HuH-7 (cell line): ENCODE measurements around the gene PDIA5.

Experiments used
- DNase-seq: peaks from one replicate; pipeline ENCODE4 v3.0.0; 2011; ENCODE audit warnings: low spot score

PDIA5 gene

DNA sequence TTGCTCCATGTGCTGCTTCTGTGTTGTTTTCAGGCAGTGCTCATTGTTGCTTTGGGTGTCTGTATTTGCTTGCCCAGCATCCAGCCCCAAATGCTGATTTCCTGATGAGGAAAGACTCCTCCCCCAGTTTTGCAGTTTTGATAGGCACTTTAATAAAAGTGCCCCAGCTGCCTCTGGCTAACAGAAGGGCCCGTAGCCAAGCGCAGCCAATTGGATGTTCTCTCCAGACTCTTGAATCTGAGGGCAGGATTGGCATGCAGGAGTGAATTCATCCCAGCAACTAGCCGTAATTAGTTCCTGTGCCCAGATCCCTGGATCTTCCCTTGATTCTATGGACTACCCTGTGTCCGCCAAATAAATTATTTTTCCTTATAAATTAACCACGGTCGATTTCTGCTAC is 24.4 kb upstream of the PDIA5 start:
- DNase-seq, result no peak

GRCh38 chr3:123044981-123045763 is 21.7 kb upstream of the PDIA5 start:
- DNase-seq, result no peak

- no peak for DNase-seq
These were observed 20.4 kb upstream of the PDIA5 start for GRCh38 chr3:123046262-123047061.

DNA sequence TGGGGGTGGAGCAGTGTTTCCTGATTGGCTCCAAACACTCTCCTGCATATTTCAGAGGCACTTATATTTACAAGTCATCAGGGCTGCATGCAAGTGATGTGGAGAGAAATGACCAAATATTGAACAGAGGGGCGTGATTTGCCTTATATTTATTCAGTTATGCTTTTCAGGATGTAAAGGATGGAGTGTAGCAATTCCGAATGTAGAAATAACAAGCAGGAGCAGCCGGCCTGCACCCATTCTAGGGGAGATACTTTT is 19.8 kb upstream of the PDIA5 start:
- DNase-seq, result no peak

DNA sequence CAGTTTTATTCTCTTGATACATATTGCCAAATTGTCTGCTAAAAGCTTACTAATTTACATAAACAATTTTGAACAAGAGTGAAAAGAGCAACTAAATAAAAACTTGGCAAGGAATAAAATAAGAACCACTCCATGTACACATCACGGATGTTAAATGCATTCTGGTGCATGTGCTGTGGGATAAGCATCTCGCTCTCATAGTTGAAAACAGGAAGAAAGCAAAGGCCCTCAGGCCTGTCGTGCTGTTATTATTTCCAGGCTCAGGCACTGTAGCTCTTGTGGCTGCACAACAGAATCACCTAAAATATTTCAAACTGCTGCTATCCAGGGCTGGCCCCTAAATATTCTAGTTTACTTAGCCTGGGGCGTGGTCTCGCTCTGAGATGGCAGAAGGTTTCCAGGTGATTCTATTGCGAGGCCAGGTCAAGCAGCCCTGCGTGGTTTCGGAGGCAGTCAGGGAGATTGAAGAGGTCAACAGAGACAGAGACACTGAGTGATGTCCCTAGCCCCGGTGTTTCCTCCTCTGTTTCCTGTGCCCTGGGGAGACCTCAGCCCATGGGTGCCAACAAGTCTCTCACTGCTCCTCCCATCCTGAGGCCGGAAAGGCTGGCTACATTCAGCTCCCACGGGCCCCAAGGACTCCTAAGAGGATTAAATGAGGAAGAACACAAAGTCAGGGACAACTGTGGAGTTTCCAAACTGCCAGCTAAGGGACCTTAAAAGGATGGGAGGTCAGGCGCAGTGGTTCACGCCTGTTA is 18.2 kb upstream of the PDIA5 start:
- DNase-seq, result no peak

DNA sequence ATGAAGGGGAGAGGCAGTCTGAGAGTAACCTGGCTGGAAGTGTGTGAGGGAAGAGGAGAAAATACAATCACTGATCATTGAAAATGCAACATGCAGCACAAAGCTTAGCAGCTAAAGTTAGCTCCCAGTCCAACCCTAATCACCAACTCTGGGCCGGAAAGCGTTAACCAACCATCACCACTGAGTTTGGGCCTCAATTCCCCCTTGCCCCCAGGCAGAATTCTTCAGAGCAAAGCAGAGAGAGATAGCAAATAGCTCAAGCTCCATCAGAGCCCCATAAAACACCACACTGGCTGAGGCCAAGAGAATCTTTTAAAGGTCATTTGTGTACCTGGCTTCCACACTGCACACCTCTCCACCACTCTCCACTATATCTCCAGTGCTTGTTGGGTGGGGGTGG is 16.2 kb upstream of the PDIA5 start:
- no peak for DNase-seq

DNA sequence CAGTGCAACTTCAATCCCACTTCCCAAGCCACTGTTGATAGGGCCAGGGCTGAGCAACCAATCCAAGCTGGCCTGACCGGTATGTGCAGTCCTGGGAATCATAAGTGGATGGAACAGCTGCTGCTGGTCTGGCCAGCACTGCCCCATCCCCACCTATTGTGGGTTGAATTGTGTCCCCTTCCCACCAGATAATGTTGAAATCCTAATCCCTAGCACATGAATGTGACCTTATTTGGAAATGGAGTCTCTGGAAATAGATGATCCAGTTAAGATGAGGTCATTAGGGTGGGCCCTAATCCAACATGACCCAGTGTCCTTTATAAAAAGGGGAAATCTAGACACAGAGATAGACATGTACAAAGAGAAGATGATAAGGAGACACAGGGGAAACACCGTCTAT is 13.7 kb upstream of the PDIA5 start:
- DNase-seq, result no peak

DNA sequence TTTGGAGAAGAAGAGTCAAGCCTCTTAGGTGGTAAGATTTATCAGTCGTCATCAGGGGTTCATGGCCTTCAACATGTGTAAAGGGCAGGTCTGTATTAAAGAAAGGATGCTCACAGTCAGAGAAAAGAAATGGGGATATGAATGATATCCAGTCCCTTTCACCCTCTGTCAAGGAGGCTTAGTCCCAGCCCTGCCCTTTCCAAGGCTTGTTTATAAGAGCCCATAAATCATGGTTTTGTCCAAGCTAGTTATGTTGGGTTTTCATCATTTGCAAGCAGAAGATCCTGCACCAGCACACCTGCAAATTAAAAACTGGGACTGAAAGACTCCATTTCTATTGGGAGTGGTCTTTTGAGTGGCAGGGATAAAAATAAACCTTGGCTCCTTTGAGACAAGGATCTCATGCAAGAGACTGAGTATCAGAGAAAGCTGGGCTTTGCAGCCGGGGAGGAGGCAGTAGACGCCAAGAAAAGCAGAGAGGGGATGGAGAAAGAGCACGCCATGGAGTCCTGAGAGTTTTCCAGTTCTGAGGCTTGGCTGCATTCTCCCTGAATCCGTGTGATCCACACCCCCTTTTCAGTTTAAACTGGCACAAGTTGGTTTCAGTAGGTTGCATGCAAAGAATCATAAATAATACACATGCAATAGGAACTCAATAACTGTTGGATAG is 12.6 kb upstream of the PDIA5 start:
- no peak for DNase-seq

- DNase-seq, result no peak
These were observed 11.9 kb upstream of the PDIA5 start for GRCh38 chr3:123054931-123055330.

DNA sequence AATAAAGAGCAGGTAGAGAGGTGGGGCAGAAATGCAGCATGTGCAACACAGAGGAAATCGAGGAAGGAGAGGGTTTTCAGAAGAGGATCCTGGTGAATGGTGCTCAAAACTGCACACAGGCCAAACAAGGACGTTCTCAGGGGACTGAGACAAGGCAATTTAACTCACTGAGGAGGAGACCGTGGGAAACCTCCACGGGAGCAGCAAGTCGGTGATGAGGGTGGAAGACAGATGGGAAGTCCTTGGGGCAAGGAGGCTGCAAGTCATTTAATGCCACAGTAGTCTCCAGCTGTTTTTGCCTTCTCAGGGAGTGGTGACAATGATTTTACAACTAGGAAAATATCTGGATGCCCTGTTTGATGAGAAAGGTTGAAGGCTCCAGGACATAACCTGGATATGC is 11.5 kb upstream of the PDIA5 start:
- DNase-seq, result no peak

DNA sequence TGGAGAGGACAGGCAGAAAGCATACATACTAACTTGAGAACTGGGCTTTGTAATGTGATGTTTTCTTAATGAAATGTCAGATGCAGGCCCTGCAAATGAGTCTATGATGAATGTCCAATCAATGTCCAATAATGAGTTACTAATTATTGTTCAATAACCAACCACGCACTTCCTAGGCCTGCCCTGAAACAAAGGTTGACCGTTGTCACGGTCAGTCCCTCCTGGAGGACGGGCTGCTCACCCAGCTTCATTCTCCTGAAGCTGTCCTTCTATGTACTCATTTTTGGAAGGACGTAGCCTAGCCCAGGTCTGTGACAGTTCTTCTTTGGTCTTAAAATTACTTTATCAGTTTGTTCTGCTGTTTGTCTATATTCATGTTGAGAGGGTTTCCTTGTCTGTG is 8.3 kb upstream of the PDIA5 start:
- DNase-seq, result no peak

GRCh38 chr3:123060054-123060453 is 6.8 kb upstream of the PDIA5 start:
- no peak for DNase-seq

DNA sequence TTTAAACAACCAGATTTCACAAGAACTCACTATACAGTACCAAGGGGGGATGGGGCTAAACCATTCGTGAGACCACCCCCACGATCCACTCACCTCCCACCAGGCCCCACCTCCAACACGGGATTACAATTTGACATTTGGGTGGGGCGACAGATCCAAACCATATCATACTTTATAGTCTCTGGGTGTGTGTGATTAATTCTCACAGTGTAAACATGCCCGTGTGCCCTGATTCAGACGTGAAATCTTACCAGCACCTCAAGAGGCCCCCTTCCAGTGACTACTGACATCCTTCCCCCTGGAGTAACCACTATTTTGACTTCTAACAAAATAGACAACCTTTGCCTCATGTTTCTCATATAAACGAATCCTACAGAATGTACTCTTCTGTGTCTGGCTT is 5.0 kb upstream of the PDIA5 start:
- no peak for DNase-seq

DNA sequence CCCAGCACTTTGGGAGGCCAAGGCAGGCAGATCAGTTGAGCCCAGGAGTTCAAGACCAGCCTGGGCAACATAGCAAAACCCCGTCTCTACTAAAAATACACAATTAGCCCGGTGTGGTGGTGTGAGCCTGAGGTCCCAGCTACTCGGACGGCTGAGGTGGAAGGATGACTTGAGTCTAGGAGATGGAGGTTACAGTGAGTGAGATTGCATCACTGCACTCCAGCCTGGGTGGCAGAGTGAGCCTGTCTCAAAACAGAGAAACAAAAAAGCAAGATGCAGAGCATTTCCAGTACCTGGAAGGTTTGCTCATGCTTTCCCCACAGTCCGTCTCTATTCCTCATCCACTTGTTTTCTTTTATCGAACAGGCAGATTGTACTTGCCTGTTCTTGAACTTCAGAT is 3.8 kb upstream of the PDIA5 start:
- no peak for DNase-seq

DNA sequence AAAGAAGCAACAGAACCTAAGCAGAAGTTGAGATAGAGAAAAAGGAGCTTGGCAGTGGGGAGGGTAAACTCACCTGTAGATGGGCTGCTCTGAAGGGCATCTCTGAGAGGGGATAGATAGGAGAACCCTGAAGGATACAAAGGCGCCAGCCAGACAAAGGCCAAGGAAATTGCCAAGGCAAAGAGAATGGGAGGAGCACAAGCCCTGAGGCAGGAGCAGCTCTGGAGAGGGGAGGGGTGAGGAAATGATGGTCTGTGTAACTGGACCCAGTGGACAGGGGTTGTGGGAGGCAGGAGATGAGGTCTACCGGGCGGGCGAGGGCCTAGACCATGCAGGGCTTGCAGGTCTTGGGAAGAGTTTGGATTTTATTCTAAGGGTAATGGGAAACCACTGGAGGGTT is 2.3 kb upstream of the PDIA5 start:
- DNase-seq, result no peak

GRCh38 chr3:123064914-123065313 is 1.9 kb upstream of the PDIA5 start:
- no peak for DNase-seq

DNA sequence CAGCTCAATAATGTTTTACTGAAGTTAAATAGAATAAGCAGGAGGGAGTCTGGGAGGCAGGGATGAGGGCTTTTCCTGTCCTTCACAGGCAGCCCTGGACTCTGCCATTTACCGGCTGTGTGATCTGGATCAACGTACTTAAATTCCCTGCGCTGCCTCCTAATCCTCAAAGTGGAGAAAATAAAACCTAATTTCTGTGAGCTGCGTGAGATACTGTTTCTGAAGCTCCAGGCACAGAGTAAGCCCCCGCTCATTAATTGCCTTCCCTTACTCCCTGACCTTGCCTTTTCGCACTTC is 278 bp upstream of the PDIA5 start:
- DNase-seq, result no peak

GRCh38 chr3:123067689-123068600 is 1.1 kb downstream of the PDIA5 start:
- peak; percentile 79 for DNase-seq

- peak; percentile 37 for DNase-seq
These were observed 2.0 kb downstream of the PDIA5 start for GRCh38 chr3:123068601-123069381.

DNA sequence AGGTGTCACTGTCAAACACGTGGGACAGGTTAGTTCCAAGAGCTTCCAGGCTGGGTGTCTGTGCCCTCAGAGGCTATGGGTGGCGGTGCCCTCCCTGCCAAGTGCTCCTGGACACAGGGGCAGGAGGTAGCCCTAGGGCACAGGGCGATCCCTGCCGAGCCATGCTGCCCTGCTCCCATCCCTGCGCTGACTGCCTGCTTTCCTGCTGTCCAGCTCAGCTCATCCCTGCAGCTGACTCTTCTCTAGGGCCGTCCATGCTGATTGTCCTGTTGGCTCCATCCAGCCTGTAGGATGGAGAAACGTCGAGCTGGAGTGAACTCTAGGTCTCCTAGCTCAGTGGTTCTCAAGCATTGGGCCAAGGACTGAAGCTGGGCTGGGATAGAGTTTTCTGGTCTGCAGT is 3.7 kb downstream of the PDIA5 start:
- no peak for DNase-seq

DNA sequence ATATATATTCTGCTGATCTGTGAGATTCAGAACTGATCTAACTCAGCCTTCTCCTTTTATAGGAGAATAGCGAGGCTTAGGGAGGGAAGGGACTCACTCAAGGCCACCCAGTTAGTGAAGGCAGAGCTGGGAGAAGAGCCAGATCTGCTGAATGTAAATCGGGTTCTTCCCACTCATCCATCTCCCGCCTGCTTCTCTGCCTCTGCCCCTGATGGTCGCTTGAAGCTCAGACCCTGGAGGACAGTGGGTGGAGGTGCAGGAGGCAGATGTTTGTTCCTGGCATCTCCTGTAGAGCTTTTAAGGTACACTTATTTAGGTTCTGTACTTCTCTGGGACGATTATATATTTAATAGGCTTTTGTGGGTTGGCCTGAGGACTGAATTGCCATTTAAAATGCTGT is 4.3 kb downstream of the PDIA5 start:
- DNase-seq, result peak; percentile 50
